ENCODE measurements around the gene HPSE. TPM values are rescaled to one million over a fixed set of nuclear protein-coding genes. Genes with fewer than 3 reads are reported as not detected.

The HPSE gene
- total and polyA plus RNA-seq, 4 donors = 0.43 to 4.7 (median 1.0) TPM

GRCh38 chr4:83328521-83329187 is 6.0 kb downstream of the HPSE start:
- H3K4me3 ChIP-seq (ENCODE audit: low read depth in 1 of 3, low read length in 3 of 3) = no peak overlapping the region
- TF ChIP-seq GABPA (IDR thresholded peaks at IDR 0.05 in 1 of 2, conservative IDR thresholded peaks at IDR 0.05 in 1 of 2) = no peak
- TF ChIP-seq EGR1 (IDR thresholded peaks at IDR 0.05; ENCODE audit: low read depth in 2 of 2) = no peak
- no peak for TF ChIP-seq ZBTB33 (IDR thresholded peaks at IDR 0.05)
- no peak for TF ChIP-seq NR2F2 (IDR thresholded peaks at IDR 0.05)
- TF ChIP-seq YY1 (IDR thresholded peaks at IDR 0.05) = no peak
- TF ChIP-seq, protein P1, sequence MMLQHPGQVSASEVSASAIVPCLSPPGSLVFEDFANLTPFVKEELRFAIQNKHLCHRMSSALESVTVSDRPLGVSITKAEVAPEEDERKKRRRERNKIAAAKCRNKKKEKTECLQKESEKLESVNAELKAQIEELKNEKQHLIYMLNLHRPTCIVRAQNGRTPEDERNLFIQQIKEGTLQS (IDR thresholded peaks at IDR 0.05) = no peak
- TF ChIP-seq, protein P2, sequence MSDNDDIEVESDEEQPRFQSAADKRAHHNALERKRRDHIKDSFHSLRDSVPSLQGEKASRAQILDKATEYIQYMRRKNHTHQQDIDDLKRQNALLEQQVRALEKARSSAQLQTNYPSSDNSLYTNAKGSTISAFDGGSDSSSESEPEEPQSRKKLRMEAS (IDR thresholded peaks at IDR 0.05) = no peak
- TF ChIP-seq FOXA1 (IDR thresholded peaks at IDR 0.05) = no peak
- TF ChIP-seq SP1 (IDR thresholded peaks at IDR 0.05) = no peak
- no peak for TF ChIP-seq JUND (IDR thresholded peaks at IDR 0.05)
- TF ChIP-seq, protein P3, sequence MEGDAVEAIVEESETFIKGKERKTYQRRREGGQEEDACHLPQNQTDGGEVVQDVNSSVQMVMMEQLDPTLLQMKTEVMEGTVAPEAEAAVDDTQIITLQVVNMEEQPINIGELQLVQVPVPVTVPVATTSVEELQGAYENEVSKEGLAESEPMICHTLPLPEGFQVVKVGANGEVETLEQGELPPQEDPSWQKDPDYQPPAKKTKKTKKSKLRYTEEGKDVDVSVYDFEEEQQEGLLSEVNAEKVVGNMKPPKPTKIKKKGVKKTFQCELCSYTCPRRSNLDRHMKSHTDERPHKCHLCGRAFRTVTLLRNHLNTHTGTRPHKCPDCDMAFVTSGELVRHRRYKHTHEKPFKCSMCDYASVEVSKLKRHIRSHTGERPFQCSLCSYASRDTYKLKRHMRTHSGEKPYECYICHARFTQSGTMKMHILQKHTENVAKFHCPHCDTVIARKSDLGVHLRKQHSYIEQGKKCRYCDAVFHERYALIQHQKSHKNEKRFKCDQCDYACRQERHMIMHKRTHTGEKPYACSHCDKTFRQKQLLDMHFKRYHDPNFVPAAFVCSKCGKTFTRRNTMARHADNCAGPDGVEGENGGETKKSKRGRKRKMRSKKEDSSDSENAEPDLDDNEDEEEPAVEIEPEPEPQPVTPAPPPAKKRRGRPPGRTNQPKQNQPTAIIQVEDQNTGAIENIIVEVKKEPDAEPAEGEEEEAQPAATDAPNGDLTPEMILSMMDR (IDR thresholded peaks at IDR 0.05; ENCODE audit: low read depth, low read length, missing input control) = no peak
- TF ChIP-seq, protein P4, sequence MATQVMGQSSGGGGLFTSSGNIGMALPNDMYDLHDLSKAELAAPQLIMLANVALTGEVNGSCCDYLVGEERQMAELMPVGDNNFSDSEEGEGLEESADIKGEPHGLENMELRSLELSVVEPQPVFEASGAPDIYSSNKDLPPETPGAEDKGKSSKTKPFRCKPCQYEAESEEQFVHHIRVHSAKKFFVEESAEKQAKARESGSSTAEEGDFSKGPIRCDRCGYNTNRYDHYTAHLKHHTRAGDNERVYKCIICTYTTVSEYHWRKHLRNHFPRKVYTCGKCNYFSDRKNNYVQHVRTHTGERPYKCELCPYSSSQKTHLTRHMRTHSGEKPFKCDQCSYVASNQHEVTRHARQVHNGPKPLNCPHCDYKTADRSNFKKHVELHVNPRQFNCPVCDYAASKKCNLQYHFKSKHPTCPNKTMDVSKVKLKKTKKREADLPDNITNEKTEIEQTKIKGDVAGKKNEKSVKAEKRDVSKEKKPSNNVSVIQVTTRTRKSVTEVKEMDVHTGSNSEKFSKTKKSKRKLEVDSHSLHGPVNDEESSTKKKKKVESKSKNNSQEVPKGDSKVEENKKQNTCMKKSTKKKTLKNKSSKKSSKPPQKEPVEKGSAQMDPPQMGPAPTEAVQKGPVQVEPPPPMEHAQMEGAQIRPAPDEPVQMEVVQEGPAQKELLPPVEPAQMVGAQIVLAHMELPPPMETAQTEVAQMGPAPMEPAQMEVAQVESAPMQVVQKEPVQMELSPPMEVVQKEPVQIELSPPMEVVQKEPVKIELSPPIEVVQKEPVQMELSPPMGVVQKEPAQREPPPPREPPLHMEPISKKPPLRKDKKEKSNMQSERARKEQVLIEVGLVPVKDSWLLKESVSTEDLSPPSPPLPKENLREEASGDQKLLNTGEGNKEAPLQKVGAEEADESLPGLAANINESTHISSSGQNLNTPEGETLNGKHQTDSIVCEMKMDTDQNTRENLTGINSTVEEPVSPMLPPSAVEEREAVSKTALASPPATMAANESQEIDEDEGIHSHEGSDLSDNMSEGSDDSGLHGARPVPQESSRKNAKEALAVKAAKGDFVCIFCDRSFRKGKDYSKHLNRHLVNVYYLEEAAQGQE (IDR thresholded peaks at IDR 0.05) = no peak
- TF ChIP-seq RAD21 (IDR thresholded peaks at IDR 0.05) = no peak
- no peak for TF ChIP-seq HNF4A (conservative IDR thresholded peaks at IDR 0.05)
- 55% methylated on average over 7 of the region's 7 CpGs for WGBS

DNA sequence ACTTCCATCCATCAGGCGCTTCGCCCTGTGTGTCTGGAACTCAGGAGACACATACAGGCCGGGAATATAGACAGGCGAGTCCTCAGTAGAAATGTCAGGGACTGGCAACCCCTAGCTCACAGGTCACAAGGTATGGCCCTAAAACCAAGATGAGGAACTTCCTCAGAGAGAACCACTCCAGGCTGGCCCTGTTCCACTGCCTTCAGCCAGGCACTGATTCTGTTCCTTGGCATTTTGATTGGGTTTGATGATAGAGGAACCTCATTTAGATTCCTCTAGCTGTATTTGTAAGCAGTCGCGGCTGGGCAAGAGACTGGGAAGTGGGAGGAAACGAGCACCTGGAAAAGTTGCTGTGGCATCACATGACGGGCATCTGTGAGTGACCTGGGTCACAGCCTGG is 8.1 kb downstream of the HPSE start:
- DNase-seq (ENCODE audit: low spot score) = no peak
- Histone ChIP-seq H3K4me1 (ENCODE audit: control insufficient read depth in 4 of 4, insufficient read depth in 4 of 4, low read length in 3 of 4) (peaks cover 0 to 2% (median 0%) of the 10 kb centered on the region in 4 donors), H3K9me3 (ENCODE audit: control insufficient read depth in 4 of 4, low read length in 3 of 4) (no peaks in the 10 kb centered on the region), H3K36me3 (ENCODE audit: control insufficient read depth in 4 of 4, insufficient read depth in 3 of 4, low read depth in 1 of 4, low read length in 3 of 4) (no peaks in the 10 kb centered on the region), H3K27me3 (ENCODE audit: control insufficient read depth in 4 of 4, insufficient read depth in 4 of 4, low read length in 3 of 4) (no peaks in the 10 kb centered on the region), H3K4me3 (ENCODE audit: low read depth in 1 of 3, low read length in 3 of 3) (no peak overlapping the region), H3K27ac (ENCODE audit: low read depth in 1 of 2, low read length in 2 of 2) (no peak overlapping the region), H3K9ac (ENCODE audit: low read depth in 1 of 2, low read length in 2 of 2) (no peak overlapping the region)
- WGBS = 88% methylated on average over 8 of the region's 8 CpGs
- TF ChIP-seq, protein P2 (IDR thresholded peaks at IDR 0.05) = no peak
- no peak for TF ChIP-seq GABPA (IDR thresholded peaks at IDR 0.05 in 1 of 2, conservative IDR thresholded peaks at IDR 0.05 in 1 of 2)
- TF ChIP-seq EGR1 (IDR thresholded peaks at IDR 0.05; ENCODE audit: low read depth in 2 of 2) = no peak
- TF ChIP-seq HNF4A (conservative IDR thresholded peaks at IDR 0.05) = no peak
- TF ChIP-seq JUND (IDR thresholded peaks at IDR 0.05) = no peak
- no peak for TF ChIP-seq FOXA2 (IDR thresholded peaks at IDR 0.05)
- TF ChIP-seq, protein P3 (IDR thresholded peaks at IDR 0.05; ENCODE audit: low read depth, low read length, missing input control) = no peak
- no peak for TF ChIP-seq RXRA (IDR thresholded peaks at IDR 0.05)
- no peak for TF ChIP-seq FOXA1 (IDR thresholded peaks at IDR 0.05)
- TF ChIP-seq, protein P4 (IDR thresholded peaks at IDR 0.05) = no peak
- no peak for TF ChIP-seq NR2F2 (IDR thresholded peaks at IDR 0.05)

More at GRCh38 chr4:83328521-83329187, 6.0 kb downstream of the HPSE start:
- no peaks in the 10 kb centered on the region for H3K36me3 ChIP-seq (ENCODE audit: control insufficient read depth in 4 of 4, insufficient read depth in 3 of 4, low read depth in 1 of 4, low read length in 3 of 4)
- no peaks in the 10 kb centered on the region for H3K9me3 ChIP-seq (ENCODE audit: control insufficient read depth in 4 of 4, low read length in 3 of 4)
- H3K27me3 ChIP-seq (ENCODE audit: control insufficient read depth in 4 of 4, insufficient read depth in 4 of 4, low read length in 3 of 4) = no peaks in the 10 kb centered on the region
- H3K9ac ChIP-seq (ENCODE audit: low read depth in 1 of 2, low read length in 2 of 2) = no peak overlapping the region
- no peaks in the 10 kb centered on the region for H3K4me1 ChIP-seq (ENCODE audit: control insufficient read depth in 4 of 4, insufficient read depth in 4 of 4, low read length in 3 of 4)
- H3K27ac ChIP-seq (ENCODE audit: low read depth in 1 of 2, low read length in 2 of 2) = no peak overlapping the region
- DNase-seq (ENCODE audit: low spot score) = no peak

All from liver (tissue), 9 donors.